B cell (primary cell): ENCODE results near the gene ZNF330. TPM values are rescaled to one million over a fixed set of nuclear protein-coding genes. Genes with fewer than 3 reads are reported as not detected.

ENCODE experiments used
- ATAC-seq: fragments of 200-7000 bp; cut with Tn5 transposase; one replicate; pipeline ENCODE4 v1.10.0; 2021; ENCODE audit warnings: low read depth, mild to moderate bottlenecking, moderate number of reproducible peaks, moderate library complexity
- CTCF ChIA-PET: fragments of 350-600 bp; sonication (Branson Sonifier 250); formaldehyde crosslinking; loops from one replicate; lab custom pipeline; 2021; ENCODE audit warnings: antibody characterized with exemption, inconsistent platforms; lab: Charles Lee
- POLR2A ChIA-PET: fragments of 350-600 bp; sonication (Branson Sonifier 250); formaldehyde crosslinking; loops from one replicate; lab custom pipeline; 2021; ENCODE audit warnings: antibody characterized with exemption; lab: Charles Lee
- DNase-seq: peaks from one replicate; pipeline ENCODE4 v3.0.0; 2013
- H2AFZ ChIP-seq: 2 replicates; pipeline ENCODE4 v1.6.1; 2012; ENCODE audit warnings: mild to moderate bottlenecking, low read depth, low read length; ENCODE audit not compliant: insufficient read depth, poor library complexity, severe bottlenecking
- H3K27ac ChIP-seq, 2 donors: 1 replicate in 1 of 2; 2 replicates in 1 of 2; pipeline ENCODE4 v1.5.1; 2012 to 2013; ENCODE audit warnings: low read length in 2 of 2, mild to moderate bottlenecking in 2 of 2, moderate library complexity in 1 of 2
- H3K27me3 ChIP-seq, 4 experiments: fragments of 200-600 bp in 1 of 4; sonication (generic) in 1 of 4; replicated peaks in 1 of 4; 1 replicate in 2 of 4; 2 replicates in 2 of 4; pipeline versions ENCODE4 v1.6.1 to v1.7.0; 2013 to 2016; ENCODE audit warnings: low read length in 3 of 4, mild to moderate bottlenecking in 2 of 4, mixed read lengths in 1 of 4, moderate library complexity in 1 of 4; ENCODE audit not compliant: insufficient read depth in 4 of 4, control insufficient read depth in 3 of 4; ENCODE audit errors: control extremely low read depth in 1 of 4
- H3K36me3 ChIP-seq, 2 experiments: replicated peaks in 1 of 2; 1 replicate in 1 of 2; 2 replicates in 1 of 2; pipeline versions ENCODE4 v1.6.1 to v1.7.1; 2013; ENCODE audit warnings: low read length in 1 of 2; ENCODE audit not compliant: insufficient read depth in 2 of 2, control insufficient read depth in 1 of 2; ENCODE audit errors: control extremely low read depth in 1 of 2, extremely low read depth in 1 of 2
- H3K4me1 ChIP-seq, 2 donors: fragments of 200-600 bp in 1 of 2; sonication (generic) in 1 of 2; 1 replicate in 1 of 2; 2 replicates in 1 of 2; pipeline versions ENCODE4 v1.5.1 to v1.6.1; 2013 to 2017; ENCODE audit warnings: low read length in 2 of 2; ENCODE audit not compliant: control insufficient read depth in 2 of 2, insufficient read depth in 2 of 2
- H3K4me2 ChIP-seq: replicated peaks from 2 replicates; pipeline ENCODE3; 2012; ENCODE audit warnings: mild to moderate bottlenecking, low read depth, low read length; ENCODE audit not compliant: poor library complexity, severe bottlenecking
- H3K4me3 ChIP-seq, 5 experiments: fragments of 200-600 bp in 1 of 5; sonication (generic) in 1 of 5; 1 replicate in 3 of 5; 2 replicates in 2 of 5; pipeline versions ENCODE4 v1.5.1 to v1.7.0; 2011 to 2016; ENCODE audit warnings: low read length in 4 of 5, mild to moderate bottlenecking in 4 of 5, low read depth in 2 of 5, control low read depth in 1 of 5, moderate library complexity in 1 of 5; ENCODE audit not compliant: insufficient read depth in 1 of 5; ENCODE audit errors: control extremely low read depth in 1 of 5, extremely low read depth in 1 of 5
- H3K79me2 ChIP-seq: fragments of 200-600 bp; sonication (generic); one replicate; pipeline ENCODE4 v1.6.0; 2016; ENCODE audit warnings: low read length; ENCODE audit not compliant: control insufficient read depth, insufficient read depth
- H3K9ac ChIP-seq: fragments of 200-600 bp; sonication (generic); 2 replicates; pipeline ENCODE4 v1.6.1; 2017; ENCODE audit warnings: mild to moderate bottlenecking, low read length, moderate library complexity
- H3K9me3 ChIP-seq, 3 donors: one replicate each; pipeline versions ENCODE4 v1.6.1 to v1.7.1; 2013; ENCODE audit warnings: low read length in 2 of 3; ENCODE audit not compliant: control insufficient read depth in 2 of 3, insufficient read depth in 1 of 3; ENCODE audit errors: control extremely low read depth in 1 of 3
- H4K20me1 ChIP-seq: 2 replicates; pipeline ENCODE4 v1.6.0; 2012; ENCODE audit warnings: mild to moderate bottlenecking, low read length; ENCODE audit not compliant: insufficient read depth, control insufficient read depth, poor library complexity, severe bottlenecking
- H3K27ac Mint-ChIP-seq: one replicate; pipeline ENCODE4 v1.8.0; 2021; ENCODE audit warnings: mixed read lengths
- H3K27me3 Mint-ChIP-seq: one replicate; pipeline ENCODE4 v1.8.0; 2021; ENCODE audit warnings: mixed read lengths
- H3K4me1 Mint-ChIP-seq: one replicate; pipeline ENCODE4 v1.8.0; 2021; ENCODE audit warnings: mixed read lengths
- H3K4me3 Mint-ChIP-seq: one replicate; pipeline ENCODE4 v1.8.0; 2021; ENCODE audit warnings: mixed read lengths
- H3K9me3 Mint-ChIP-seq: one replicate; pipeline ENCODE4 v1.8.0; 2022; ENCODE audit warnings: mixed read lengths; ENCODE audit not compliant: insufficient read depth
- CTCF ChIP-seq: fragments of 200-600 bp; IDR thresholded peaks from one replicate; pipeline ENCODE4 v1.8.0; 2022; ENCODE audit warnings: antibody characterized with exemption, mild to moderate bottlenecking
- EZH2 ChIP-seq: IDR thresholded peaks from 2 replicates; pipeline ENCODE4 v1.6.1; 2012; ENCODE audit warnings: borderline replicate concordance, low read depth, mild to moderate bottlenecking, moderate library complexity, low read length; ENCODE audit not compliant: insufficient read depth, poor library complexity, severe bottlenecking
- WGBS: methylation state at CpG from one replicate; pipeline ENCODE4 v1.1.5; 2013; ENCODE audit warnings: missing lambda C conversion rate; ENCODE audit not compliant: insufficient coverage; 5-methylcytosine and 5-hydroxymethylcytosine counted together
- intact Hi-C: fragments of 100-400 bp; cut with micrococcal nuclease; formaldehyde crosslinking; loops from one replicate; pipeline ENCODE4 v1.10.0; 2022
- polyA plus RNA-seq: library from polyadenylated mRNA; depleted of rRNA; stranded (reverse); fragments of >200 nt; gene quantifications from 2 replicates; pipeline ENCODE4 v1.2.3, GENCODE V29; 2012
- total RNA-seq, 2 donors: library from RNA; stranded (reverse); fragments of 120-200 nt in 1 of 2; gene quantifications; 1 replicate in 1 of 2; 2 replicates in 1 of 2; pipeline versions ENCODE4 v1.2.3 to v1.2.4, GENCODE V29; 2013 to 2022

Gene ZNF330
- total and polyA plus RNA-seq, 2 donors (not counting 1 experiment from before 2014, with no cell fraction given) = 16.5 to 29.4 TPM

- Mint-ChIP-seq H3K27me3 (peaks cover 24% of the 10 kb centered on the region), H3K4me1 (peaks cover 7% of the 10 kb centered on the region), H3K27ac (no peak overlapping the region), H3K9me3 (no peaks in the 10 kb centered on the region), H3K4me3 (no peak overlapping the region)
- Histone ChIP-seq H3K27me3 (peaks cover 0 to 4% (median 2%) of the 10 kb centered on the region in 4 experiments), H3K9me3 (no peaks in the 10 kb centered on the region), H2AFZ (no peak overlapping the region), H3K79me2 (peaks cover 5% of the 10 kb centered on the region), H4K20me1 (no peaks in the 10 kb centered on the region), H3K9ac (no peak overlapping the region), H3K4me3 (no peak overlapping the region), H3K4me2 (no peak overlapping the region), H3K36me3 (no peaks in the 10 kb centered on the region), H3K27ac (no peak overlapping the region), H3K4me1 (peaks cover 3 to 5% of the 10 kb centered on the region in 2 donors)
- ATAC-seq (no peak), DNase-seq (no peak)
- CTCF ChIA-PET = no interaction called here
- POLR2A ChIA-PET = no interaction called here
- 0% methylated on average over 1 of the region's 5 CpGs for WGBS
- TF ChIP-seq CTCF (no peak), EZH2 (no peak)
- intact Hi-C loops = no loop called here
These were observed 4.5 kb upstream of the ZNF330 start for GRCh38 chr4:141216002-141216761.

- peak overlapping the region; percentile 88 for H3K9ac ChIP-seq
- H3K27me3 Mint-ChIP-seq = peaks cover 6% of the 10 kb centered on the region
These were observed 424 bp upstream of the ZNF330 start for GRCh38 chr4:141220271-141220670.

More at GRCh38 chr4:141220271-141220670, 424 bp upstream of the ZNF330 start:
- H3K4me1 ChIP-seq = peaks cover 10 to 18% of the 10 kb centered on the region in 2 donors
- peak overlapping the region; percentile 93 to 99 (median 98) for H3K4me3 ChIP-seq
- peaks cover 31% of the 10 kb centered on the region for H3K4me1 Mint-ChIP-seq
- peaks cover 29% of the 10 kb centered on the region for H3K79me2 ChIP-seq
- peaks cover 0 to 4% (median 0%) of the 10 kb centered on the region in 4 experiments for H3K27me3 ChIP-seq
- H3K27ac Mint-ChIP-seq = peak overlapping the region; percentile 82
- peak overlapping the region; percentile 91 for H3K4me3 Mint-ChIP-seq
- no peak for TF ChIP-seq CTCF
- no peak for TF ChIP-seq EZH2
- no peaks in the 10 kb centered on the region for H3K9me3 Mint-ChIP-seq
- H3K36me3 ChIP-seq = peaks cover 0 to 8% of the 10 kb centered on the region in 2 experiments
- no peaks in the 10 kb centered on the region for H3K9me3 ChIP-seq
- ChIA-PET POLR2A (no interaction called here), CTCF (no interaction called here)
- H3K27ac ChIP-seq = no peak overlapping the region
- intact Hi-C loops = loop anchor here (2.0 to 10.0 kb wide), 3 partner anchors 695 to 1965 kb away; partner anchors contain the start of genes ELMOD2, SCOC and USP38
- peak overlapping the region; percentile 87 for H2AFZ ChIP-seq
- ATAC-seq = no peak
- no peak for DNase-seq
- WGBS = 98% methylated on average over 7 of the region's 7 CpGs
- peaks cover 10% of the 10 kb centered on the region for H4K20me1 ChIP-seq
- peak overlapping the region; percentile 71 for H3K4me2 ChIP-seq
